Vagina (tissue), 2 donors: ENCODE results near the gene SLC35A1. TPM values are rescaled to one million over a fixed set of nuclear protein-coding genes. Genes with fewer than 3 reads are reported as not detected.

Source experiments
- DNase-seq, 2 donors: peaks; one replicate each; pipeline ENCODE4 v3.0.0-alpha.2; 2017; ENCODE audit errors: extremely low spot score in 2 of 2
- H3K27ac ChIP-seq: fragments of 200-600 bp; sonication (generic); one replicate; pipeline ENCODE4 v1.5.1; 2019
- H3K27me3 ChIP-seq: fragments of 200-600 bp; sonication (generic); one replicate; pipeline ENCODE4 v1.5.1; 2019
- H3K36me3 ChIP-seq, 2 donors: fragments of 200-600 bp; sonication (generic); one replicate each; pipeline ENCODE4 v1.5.1; 2017 to 2019
- H3K4me1 ChIP-seq: fragments of 200-600 bp; sonication (generic); one replicate; pipeline ENCODE4 v1.5.1; 2019
- H3K4me3 ChIP-seq, 2 donors: fragments of 200-600 bp; sonication (generic); 1 replicate in 1 of 2; 2 replicates in 1 of 2; pipeline ENCODE4 v1.5.1; 2016 to 2019
- H3K9me3 ChIP-seq: fragments of 200-600 bp; sonication (generic); one replicate; pipeline ENCODE4 v1.5.1; 2019
- POLR2A ChIP-seq, 2 donors: fragments of 450-650 bp; IDR thresholded peaks; one replicate each; pipeline ENCODE4 v1.6.1; 2017; ENCODE audit warnings: antibody characterized with exemption in 2 of 2, mild to moderate bottlenecking in 2 of 2, moderate library complexity in 2 of 2
- POLR2AphosphoS5 ChIP-seq, 2 donors: sonication (generic); formaldehyde crosslinking; IDR thresholded peaks; one replicate each; pipeline ENCODE4 v1.9.0; 2017; ENCODE audit warnings: antibody characterized with exemption in 2 of 2, mild to moderate bottlenecking in 2 of 2, low read depth in 1 of 2; ENCODE audit not compliant: insufficient read depth in 1 of 2
- intact Hi-C: fragments of 100-400 bp; cut with DNase I; formaldehyde crosslinking; loops from one replicate; pipeline ENCODE4 v1.15.1; 2023
- total RNA-seq: library from RNA; depleted of rRNA; stranded (reverse); fragments of >200 nt; gene quantifications from one replicate; pipeline ENCODE4 v1.2.3, GENCODE V29; 2016
- TF ChIP-seq, protein P1 (sequence below), 3 experiments: fragments of 450-650 bp in 2 of 3; fragments of 200-600 bp in 1 of 3; sonication (generic) in 1 of 3; IDR thresholded peaks; one replicate each; pipeline ENCODE4 v1.5.1; 2017 to 2019; ENCODE audit warnings: antibody characterized with exemption in 3 of 3, mild to moderate bottlenecking in 2 of 3, moderate library complexity in 2 of 3

Gene SLC35A1
- 13.3 TPM for total RNA-seq

GRCh38 chr6:87472525-87473418 lies at the start of gene SLC35A1:
Gene SLC35A1, plus strand, starts transcription at chr6:87472974. Its CDS starts 30 bp downstream, at chr6:87473004.
- no peaks in the 10 kb centered on the region for H3K9me3 ChIP-seq
- TF ChIP-seq, protein P1, sequence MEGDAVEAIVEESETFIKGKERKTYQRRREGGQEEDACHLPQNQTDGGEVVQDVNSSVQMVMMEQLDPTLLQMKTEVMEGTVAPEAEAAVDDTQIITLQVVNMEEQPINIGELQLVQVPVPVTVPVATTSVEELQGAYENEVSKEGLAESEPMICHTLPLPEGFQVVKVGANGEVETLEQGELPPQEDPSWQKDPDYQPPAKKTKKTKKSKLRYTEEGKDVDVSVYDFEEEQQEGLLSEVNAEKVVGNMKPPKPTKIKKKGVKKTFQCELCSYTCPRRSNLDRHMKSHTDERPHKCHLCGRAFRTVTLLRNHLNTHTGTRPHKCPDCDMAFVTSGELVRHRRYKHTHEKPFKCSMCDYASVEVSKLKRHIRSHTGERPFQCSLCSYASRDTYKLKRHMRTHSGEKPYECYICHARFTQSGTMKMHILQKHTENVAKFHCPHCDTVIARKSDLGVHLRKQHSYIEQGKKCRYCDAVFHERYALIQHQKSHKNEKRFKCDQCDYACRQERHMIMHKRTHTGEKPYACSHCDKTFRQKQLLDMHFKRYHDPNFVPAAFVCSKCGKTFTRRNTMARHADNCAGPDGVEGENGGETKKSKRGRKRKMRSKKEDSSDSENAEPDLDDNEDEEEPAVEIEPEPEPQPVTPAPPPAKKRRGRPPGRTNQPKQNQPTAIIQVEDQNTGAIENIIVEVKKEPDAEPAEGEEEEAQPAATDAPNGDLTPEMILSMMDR (IDR thresholded peaks at IDR 0.05), result peak in 2 of 3 experiments; percentile 23
- TF ChIP-seq POLR2A (IDR thresholded peaks at IDR 0.05) (peak in 1 of 2 donors; percentile 55), POLR2AphosphoS5 (IDR thresholded peaks at IDR 0.05; ENCODE audit: insufficient read depth in 1 of 2, low read depth in 1 of 2) (peak; percentile 89 to 94)
- peak within 1 kb of the TSS; percentile 92 for H3K27ac ChIP-seq
- H3K4me1 ChIP-seq, result peaks cover 13% of the 10 kb centered on the region
- intact Hi-C loops, result no loop called here
- peak in 1 of 2 donors; percentile 92 for DNase-seq
- H3K4me3 ChIP-seq, result peak within 1 kb of the TSS; percentile 88 to 92
- no peaks in the 10 kb centered on the region for H3K27me3 ChIP-seq
- no peaks in the 10 kb centered on the region for H3K36me3 ChIP-seq

DNA sequence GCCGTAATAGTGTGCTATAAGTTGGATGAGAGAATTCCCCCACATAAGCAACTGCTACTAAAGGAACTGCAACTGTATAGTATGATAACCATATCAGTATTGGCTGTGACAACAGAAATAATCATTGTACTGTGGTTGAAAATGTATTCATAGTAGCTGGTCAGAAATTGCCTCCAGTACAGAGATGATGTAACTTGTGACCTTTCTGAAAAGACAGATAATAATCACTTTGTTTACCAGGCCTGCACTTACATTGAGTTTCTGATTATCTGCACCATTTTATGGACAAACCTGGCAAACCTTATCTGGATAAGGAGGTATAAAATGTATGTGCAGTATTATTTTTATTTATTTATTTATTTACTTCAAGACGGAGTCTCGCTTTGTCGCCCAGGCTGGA lies 46.0 kb upstream of the SLC35A1 start:
- TF ChIP-seq POLR2A (IDR thresholded peaks at IDR 0.05) (no peak), POLR2AphosphoS5 (IDR thresholded peaks at IDR 0.05; ENCODE audit: insufficient read depth in 1 of 2, low read depth in 1 of 2) (no peak)
- TF ChIP-seq, protein P1 (IDR thresholded peaks at IDR 0.05), result no peak
- Histone ChIP-seq H3K27ac (no peak overlapping the region), H3K4me3 (no peak overlapping the region), H3K4me1 (no peaks in the 10 kb centered on the region), H3K27me3 (no peaks in the 10 kb centered on the region), H3K9me3 (no peaks in the 10 kb centered on the region), H3K36me3 (no peaks in the 10 kb centered on the region)
- intact Hi-C loops, result no loop called here
- DNase-seq, result no peak

DNA sequence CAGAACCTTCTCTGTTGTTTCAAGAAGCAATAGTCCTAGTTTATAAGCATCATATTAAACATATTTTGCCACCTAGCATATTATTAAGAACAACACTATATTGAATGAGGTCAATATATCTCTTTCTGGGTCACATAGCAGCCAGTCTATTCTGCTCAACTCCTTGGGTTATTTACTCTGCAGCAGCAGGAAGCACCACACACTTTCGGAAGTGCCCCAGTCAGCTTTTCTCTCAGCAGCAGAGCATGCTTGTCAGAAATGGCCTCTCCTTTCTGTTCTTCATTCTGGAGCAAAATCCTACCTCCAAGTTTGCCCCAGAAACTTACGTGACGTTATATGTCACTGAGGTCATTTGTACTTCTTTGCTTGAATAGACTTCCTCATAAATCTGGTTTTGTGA lies 42.3 kb upstream of the SLC35A1 start:
- intact Hi-C loops, result no loop called here
- H3K36me3 ChIP-seq, result no peaks in the 10 kb centered on the region
- H3K27me3 ChIP-seq, result no peaks in the 10 kb centered on the region
- no peak overlapping the region for H3K27ac ChIP-seq
- H3K4me1 ChIP-seq, result no peaks in the 10 kb centered on the region
- no peak for DNase-seq
- H3K4me3 ChIP-seq, result no peak overlapping the region
- TF ChIP-seq, protein P1 (IDR thresholded peaks at IDR 0.05), result no peak
- TF ChIP-seq POLR2A (IDR thresholded peaks at IDR 0.05), result no peak
- TF ChIP-seq POLR2AphosphoS5 (IDR thresholded peaks at IDR 0.05; ENCODE audit: insufficient read depth in 1 of 2, low read depth in 1 of 2), result no peak
- H3K9me3 ChIP-seq, result no peaks in the 10 kb centered on the region

- H3K36me3 ChIP-seq, result no peaks in the 10 kb centered on the region
- H3K4me1 ChIP-seq, result no peaks in the 10 kb centered on the region
- no peaks in the 10 kb centered on the region for H3K9me3 ChIP-seq
- H3K27me3 ChIP-seq, result no peaks in the 10 kb centered on the region
- no peak overlapping the region for H3K4me3 ChIP-seq
- no peak for DNase-seq
- TF ChIP-seq POLR2A (IDR thresholded peaks at IDR 0.05) (no peak), POLR2AphosphoS5 (IDR thresholded peaks at IDR 0.05; ENCODE audit: insufficient read depth in 1 of 2, low read depth in 1 of 2) (no peak)
- TF ChIP-seq, protein P1 (IDR thresholded peaks at IDR 0.05), result no peak
- H3K27ac ChIP-seq, result no peak overlapping the region
- intact Hi-C loops, result no loop called here
Measured at GRCh38 chr6:87431263-87431662, 41.5 kb upstream of the SLC35A1 start.

GRCh38 chr6:87436435-87436834 lies 36.3 kb upstream of the SLC35A1 start:
- Histone ChIP-seq H3K4me1 (no peaks in the 10 kb centered on the region), H3K4me3 (no peak overlapping the region), H3K27me3 (no peaks in the 10 kb centered on the region), H3K9me3 (no peaks in the 10 kb centered on the region), H3K36me3 (no peaks in the 10 kb centered on the region), H3K27ac (no peak overlapping the region)
- no peak for DNase-seq
- TF ChIP-seq, protein P1 (IDR thresholded peaks at IDR 0.05), result no peak
- TF ChIP-seq POLR2A (IDR thresholded peaks at IDR 0.05) (no peak), POLR2AphosphoS5 (IDR thresholded peaks at IDR 0.05; ENCODE audit: insufficient read depth in 1 of 2, low read depth in 1 of 2) (no peak)
- intact Hi-C loops, result no loop called here
